H1 (cell line): ENCODE measurements around the gene PLPP2. TPM values are rescaled to one million over a fixed set of nuclear protein-coding genes. Genes with fewer than 3 reads are reported as not detected.

Experiments used
- CTCF ChIA-PET: fragments of 300-600 bp; sonication (Branson Sonifier 250); formaldehyde crosslinking; loops from one replicate; lab custom pipeline; 2021; ENCODE audit not compliant: partially characterized antibody; lab: Charles Lee
- POLR2A ChIA-PET: fragments of 300-600 bp; sonication (Branson Sonifier 250); formaldehyde crosslinking; loops from one replicate; lab custom pipeline; 2021; ENCODE audit warnings: inconsistent platforms; ENCODE audit not compliant: partially characterized antibody; lab: Charles Lee
- DNase-seq, 2 experiments: peaks; one replicate each; pipeline versions ENCODE4 v3.0.0 to v3.0.0-alpha.2; 2010 to 2022; ENCODE audit warnings: low spot score in 2 of 2, low read depth in 1 of 2, mixed read lengths in 1 of 2
- FAIRE-seq: peaks from 2 replicates; lab custom pipeline; 2011; peaks lifted over from hg19 to GRCh38; lab: Jason Lieb, UNC
- H2AFZ ChIP-seq: 2 replicates; pipeline ENCODE4 v1.8.1; 2012; ENCODE audit warnings: low read length, inconsistent platforms
- H2AK5ac ChIP-seq: 2 replicates; pipeline ENCODE4 v1.6.1; 2013; ENCODE audit warnings: low read depth, low read length
- H2BK120ac ChIP-seq: replicated peaks from 2 replicates; pipeline ENCODE3; 2013; ENCODE audit warnings: low read depth, low read length, inconsistent platforms
- H2BK12ac ChIP-seq: 2 replicates; pipeline ENCODE4 v1.6.1; 2013; ENCODE audit warnings: low read depth, low read length
- H2BK15ac ChIP-seq: 2 replicates; pipeline ENCODE4 v1.6.1; 2013; ENCODE audit warnings: low read length
- H2BK20ac ChIP-seq: 2 replicates; pipeline ENCODE4 v1.6.1; 2013; ENCODE audit warnings: low read length
- H2BK5ac ChIP-seq: 2 replicates; pipeline ENCODE4 v1.6.1; 2013; ENCODE audit warnings: low read depth, low read length
- H3K14ac ChIP-seq: 2 replicates; pipeline ENCODE4 v1.6.1; 2013; ENCODE audit warnings: inconsistent platforms; ENCODE audit not compliant: insufficient read length
- H3K18ac ChIP-seq: 2 replicates; pipeline ENCODE4 v1.6.1; 2013; ENCODE audit warnings: low read length; ENCODE audit errors: extremely low read depth
- H3K23ac ChIP-seq: 2 replicates; pipeline ENCODE4 v1.6.1; 2013; ENCODE audit warnings: inconsistent platforms; ENCODE audit not compliant: insufficient read length
- H3K23me2 ChIP-seq: 2 replicates; pipeline ENCODE4 v1.6.1; 2013; ENCODE audit warnings: low read depth, low read length
- H3K27ac ChIP-seq: 2 replicates; pipeline ENCODE4 v1.6.1; 2011; ENCODE audit warnings: low read depth, low read length, inconsistent platforms
- H3K27me3 ChIP-seq, 4 experiments: replicated peaks in 1 of 4; 1 replicate in 1 of 4; 2 replicates in 3 of 4; pipeline versions ENCODE4 v1.6.1 to v1.8.1; 2011 to 2013; ENCODE audit warnings: low read length in 3 of 4, mild to moderate bottlenecking in 3 of 4, inconsistent platforms in 2 of 4, mixed read lengths in 2 of 4, moderate library complexity in 1 of 4; ENCODE audit not compliant: control insufficient read depth in 3 of 4, insufficient read depth in 3 of 4; ENCODE audit errors: extremely low read depth in 1 of 4
- H3K36me3 ChIP-seq, 4 experiments: 2 replicates each; pipeline versions ENCODE4 v1.6.1 to v1.8.1; 2011 to 2013; ENCODE audit warnings: mild to moderate bottlenecking in 4 of 4, low read length in 3 of 4, moderate library complexity in 2 of 4, control low read depth in 1 of 4, inconsistent platforms in 1 of 4; ENCODE audit not compliant: insufficient read depth in 4 of 4, control insufficient read depth in 2 of 4
- H3K4ac ChIP-seq: replicated peaks from 2 replicates; pipeline ENCODE3; 2013; ENCODE audit warnings: low read length, low read depth, mixed read lengths, inconsistent platforms; ENCODE audit not compliant: insufficient read length
- H3K4me1 ChIP-seq, 4 experiments: replicated peaks in 1 of 4; 1 replicate in 1 of 4; 2 replicates in 3 of 4; pipeline versions ENCODE4 v1.6.1 to v1.8.1; 2011 to 2013; ENCODE audit warnings: low read length in 3 of 4, inconsistent platforms in 2 of 4, mixed read lengths in 1 of 4; ENCODE audit not compliant: insufficient read depth in 4 of 4, control insufficient read depth in 3 of 4
- H3K4me2 ChIP-seq, 2 experiments: 2 replicates each; pipeline versions ENCODE4 v1.6.1 to v1.8.1; 2011 to 2013; ENCODE audit warnings: low read depth in 2 of 2, low read length in 2 of 2, control low read depth in 1 of 2, inconsistent platforms in 1 of 2, mild to moderate bottlenecking in 1 of 2; ENCODE audit not compliant: insufficient read depth in 1 of 2
- H3K4me3 ChIP-seq, 4 experiments: fragments of 200-600, 300-600 bp in 1 of 4; sonication (generic), shearing (Covaris generic), sonication (Bioruptor Twin) in 1 of 4; 2 replicates each; pipeline versions ENCODE4 v1.5.1 to v1.8.1; 2011 to 2016; ENCODE audit warnings: low read length in 4 of 4, low read depth in 3 of 4, control low read depth in 2 of 4, inconsistent platforms in 2 of 4, mild to moderate bottlenecking in 2 of 4, mixed read lengths in 1 of 4, moderate library complexity in 1 of 4; ENCODE audit not compliant: insufficient read depth in 2 of 4; ENCODE audit errors: extremely low read depth in 1 of 4
- H3K56ac ChIP-seq: replicated peaks from 2 replicates; pipeline ENCODE3; 2013; ENCODE audit warnings: low read depth, mild to moderate bottlenecking, mixed read lengths, low read length, inconsistent platforms; ENCODE audit not compliant: insufficient read length
- H3K79me1 ChIP-seq: 2 replicates; pipeline ENCODE4 v1.6.1; 2013; ENCODE audit warnings: low read depth, low read length, control low read depth
- H3K79me2 ChIP-seq, 2 experiments: 2 replicates each; pipeline versions ENCODE4 v1.6.1 to v1.8.1; 2012 to 2013; ENCODE audit warnings: low read length in 2 of 2, mild to moderate bottlenecking in 2 of 2, inconsistent platforms in 1 of 2; ENCODE audit not compliant: insufficient read depth in 2 of 2, control insufficient read depth in 1 of 2
- H3K9ac ChIP-seq, 4 experiments: replicated peaks in 1 of 4; 1 replicate in 1 of 4; 2 replicates in 3 of 4; pipeline versions ENCODE4 v1.6.1 to v1.8.1; 2011 to 2013; ENCODE audit warnings: low read depth in 3 of 4, low read length in 3 of 4, control low read depth in 2 of 4, mild to moderate bottlenecking in 2 of 4, moderate library complexity in 2 of 4, inconsistent platforms in 1 of 4; ENCODE audit errors: extremely low read depth in 1 of 4
- H3K9me3 ChIP-seq, 2 experiments: 2 replicates each; pipeline versions ENCODE4 v1.6.1 to v1.8.1; 2012 to 2013; ENCODE audit warnings: mild to moderate bottlenecking in 2 of 2, moderate library complexity in 2 of 2, control low read depth in 1 of 2, inconsistent platforms in 1 of 2, low read depth in 1 of 2, low read length in 1 of 2, mixed read lengths in 1 of 2; ENCODE audit not compliant: insufficient read depth in 2 of 2
- H4K20me1 ChIP-seq, 2 experiments: replicated peaks in 1 of 2; 2 replicates each; pipeline versions ENCODE3 to v1.8.1; 2011 to 2013; ENCODE audit warnings: inconsistent platforms in 2 of 2, low read length in 2 of 2, mild to moderate bottlenecking in 1 of 2; ENCODE audit not compliant: insufficient read depth in 2 of 2, control insufficient read depth in 1 of 2
- H4K5ac ChIP-seq: 2 replicates; pipeline ENCODE4 v1.6.1; 2013; ENCODE audit warnings: low read length, low read depth, mixed read lengths, inconsistent platforms; ENCODE audit not compliant: insufficient read length
- H4K8ac ChIP-seq: 2 replicates; pipeline ENCODE4 v1.8.0; 2013; ENCODE audit warnings: mild to moderate bottlenecking, moderate library complexity, low read length, inconsistent platforms; ENCODE audit not compliant: insufficient read depth; ENCODE audit errors: extremely low read depth
- H4K91ac ChIP-seq: replicated peaks from 2 replicates; pipeline ENCODE3; 2013; ENCODE audit warnings: low read length, mixed read lengths, inconsistent platforms; ENCODE audit not compliant: insufficient read length
- BCL11A ChIP-seq, 2 experiments: IDR thresholded peaks; one replicate each; pipeline ENCODE4 v1.6.1; 2011; ENCODE audit warnings: low read depth in 2 of 2, low read length in 2 of 2, mild to moderate bottlenecking in 2 of 2
- FOSL1 ChIP-seq: IDR thresholded peaks from 2 replicates; pipeline ENCODE4 v1.6.1; 2011; ENCODE audit warnings: mild to moderate bottlenecking, low read depth, low read length, moderate library complexity; ENCODE audit not compliant: insufficient read depth
- HDAC2 ChIP-seq, 2 experiments: fragments of 300-600 bp in 1 of 2; sonication (generic) in 1 of 2; IDR thresholded peaks; 2 replicates each; pipeline ENCODE4 v1.6.1; 2011 to 2012; ENCODE audit warnings: low read depth in 2 of 2, low read length in 2 of 2, mild to moderate bottlenecking in 2 of 2, moderate library complexity in 2 of 2, borderline replicate concordance in 1 of 2, inconsistent platforms in 1 of 2
- WGBS, 2 experiments: shearing (Covaris generic) in 1 of 2; methylation state at CpG; one replicate each; pipeline versions ENCODE4 v1.1.6 to v1.1.7; 2013 to 2015; ENCODE audit warnings: low lambda C conversion rate in 2 of 2, mixed read lengths in 2 of 2, inconsistent platforms in 1 of 2, low coverage in 1 of 2, missing lambda C conversion rate in 1 of 2; ENCODE audit not compliant: insufficient replicate concordance in 2 of 2, insufficient coverage in 1 of 2, insufficient read length in 1 of 2; ENCODE audit errors: extremely low coverage in 1 of 2, missing lambda C conversion rate in 1 of 2; 5-methylcytosine and 5-hydroxymethylcytosine counted together
- polyA plus RNA-seq, 7 experiments: library from polyadenylated mRNA; depleted of rRNA in 3 of 7; stranded (reverse) in 5 of 7; unstranded in 2 of 7; fragments of >200 nt in 5 of 7; fragments of 200-250 nt in 2 of 7; gene quantifications; 1 replicate in 5 of 7; 2 replicates in 1 of 7; 4 replicates in 1 of 7; pipeline versions ENCODE4 v1.2.1 to v1.2.3, GENCODE V29; 2011 to 2013; ENCODE audit warnings: missing spikeins in 2 of 7, mixed read lengths in 2 of 7
- total RNA-seq: library from RNA; stranded (reverse); fragmentation: NEBNext Ultra II Directional; extraction: Animal tissue kit (Norgen Biotek cat#: 25700); gene quantifications from 2 replicates; pipeline ENCODE4 v1.2.1, GENCODE V29; 2021

The PLPP2 gene
- total and polyA plus RNA-seq, 2 of the 8 experiments (the other 6 are each of a cell fraction or from before 2014, with no cell fraction given) = 101 to 195 TPM

GRCh38 chr19:296476-297225 lies 5.4 kb upstream of the PLPP2 start:
- Histone ChIP-seq H2BK20ac (no peak overlapping the region), H3K27ac (no peak overlapping the region), H4K91ac (no peak overlapping the region), H3K4me2 (no peak overlapping the region), H4K8ac (no peak overlapping the region), H4K5ac (no peak overlapping the region), H3K79me2 (no peaks in the 10 kb centered on the region), H3K4me1 (peaks cover 0 to 8% (median 7%) of the 10 kb centered on the region in 4 experiments; a peak in 6 of 7 replicates), H2BK5ac (no peak overlapping the region), H3K79me1 (no peaks in the 10 kb centered on the region), H2AK5ac (no peak overlapping the region), H3K4ac (no peak overlapping the region), H3K4me3 (no peak overlapping the region), H3K27me3 (peaks cover 0 to 16% (median 8%) of the 10 kb centered on the region in 4 experiments; a peak in 3 of 7 replicates), H3K23me2 (no peaks in the 10 kb centered on the region; the same call in 1 of the 2 replicates), H4K20me1 (no peaks in the 10 kb centered on the region), H3K56ac (no peak overlapping the region), H2BK15ac (no peak overlapping the region), H2AFZ (no peak overlapping the region), H2BK120ac (no peak overlapping the region), H3K14ac (no peak overlapping the region), H3K9ac (no peak overlapping the region), H3K23ac (no peak overlapping the region), H3K36me3 (no peaks in the 10 kb centered on the region), H2BK12ac (no peak overlapping the region), H3K18ac (no peak overlapping the region; the same call in 1 of the 2 replicates), H3K9me3 (peaks cover 0 to 11% of the 10 kb centered on the region in 2 experiments; a peak in 1 of 4 replicates)
- FAIRE-seq (no peak), DNase-seq (no peak)
- TF ChIP-seq BCL11A (IDR thresholded peaks at IDR 0.05; ENCODE audit: low read depth in 2 of 2, low read length in 2 of 2) (no peak), HDAC2 (IDR thresholded peaks at IDR 0.05; ENCODE audit: borderline replicate concordance in 1 of 2, low read depth in 2 of 2, low read length in 2 of 2) (no peak), FOSL1 (no peak)
- 91% methylated on average over 22 of the region's 22 CpGs; no CpG with 5 or more reads in 1 of the 2 experiments for WGBS, 2 experiments
- ChIA-PET CTCF (interaction anchor here (0.8 to 2.5 kb wide), 10 partner anchors 9 to 201 kb away, joined by 3 to 7 read pairs (median 4); no protein-coding TSS in a partner anchor), POLR2A (interaction anchor here (1.3 to 5.6 kb wide), 5 partner anchors 9 to 17 kb away, joined by 3 to 38 read pairs (median 5); no protein-coding TSS in a partner anchor)
